GM19043 (cell line): ENCODE data around the gene ULBP2.
"Not testable (repeated sequence)": the region's sequence is repeated elsewhere in the genome, so short reads cannot be mapped to it uniquely, and the experiment has no call there.

Experiments used
- ATAC-seq: cut with Tn5 transposase; IDR thresholded peaks from one replicate; pipeline ENCODE4 v1.9.1; 2021; ENCODE audit warnings: low read depth; ENCODE audit not compliant: unreplicated experiment

Gene ULBP2

DNA sequence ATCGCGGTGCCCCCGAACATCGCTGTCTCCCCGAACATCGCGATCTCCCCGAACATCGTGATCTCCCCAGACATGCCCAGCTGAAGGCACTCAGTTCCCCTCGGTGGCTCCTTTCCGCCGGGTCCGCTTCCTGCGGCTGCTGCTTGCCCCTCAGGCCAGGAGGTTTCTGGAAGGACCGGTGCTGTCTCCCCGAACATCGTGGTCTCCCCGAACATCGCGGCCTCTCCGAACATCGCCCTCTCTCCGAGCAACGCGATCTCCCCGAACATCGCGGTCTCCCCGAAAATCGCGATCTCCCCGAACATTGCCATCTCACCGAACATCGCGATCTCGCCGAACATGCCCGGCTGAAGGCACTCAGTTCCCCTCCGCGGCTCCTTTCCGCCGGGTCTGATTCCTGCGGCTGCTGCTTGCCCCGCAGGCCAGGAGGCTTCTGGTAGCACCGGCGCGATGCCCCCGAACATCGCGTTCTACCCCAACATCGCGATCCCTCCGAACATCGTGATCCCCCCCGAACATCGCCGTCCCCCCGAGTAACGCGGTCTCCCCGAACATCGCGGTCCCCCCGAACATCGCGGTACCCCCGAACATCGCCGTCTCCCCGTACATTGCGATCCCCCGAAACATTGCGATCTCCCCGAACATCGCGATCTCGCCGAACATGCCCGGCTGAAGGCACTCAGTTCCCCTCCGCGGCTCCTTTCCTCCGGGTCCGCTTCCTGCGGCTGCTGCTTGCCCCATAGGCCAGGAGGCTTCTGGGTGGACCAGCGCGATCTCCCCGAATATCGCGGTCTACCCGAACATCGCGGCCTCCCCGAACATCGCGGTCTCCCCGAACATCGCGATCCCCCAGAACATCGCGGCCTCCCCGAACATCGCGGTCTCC lies 22.7 kb downstream of the ULBP2 start:
- ATAC-seq = no peak

DNA sequence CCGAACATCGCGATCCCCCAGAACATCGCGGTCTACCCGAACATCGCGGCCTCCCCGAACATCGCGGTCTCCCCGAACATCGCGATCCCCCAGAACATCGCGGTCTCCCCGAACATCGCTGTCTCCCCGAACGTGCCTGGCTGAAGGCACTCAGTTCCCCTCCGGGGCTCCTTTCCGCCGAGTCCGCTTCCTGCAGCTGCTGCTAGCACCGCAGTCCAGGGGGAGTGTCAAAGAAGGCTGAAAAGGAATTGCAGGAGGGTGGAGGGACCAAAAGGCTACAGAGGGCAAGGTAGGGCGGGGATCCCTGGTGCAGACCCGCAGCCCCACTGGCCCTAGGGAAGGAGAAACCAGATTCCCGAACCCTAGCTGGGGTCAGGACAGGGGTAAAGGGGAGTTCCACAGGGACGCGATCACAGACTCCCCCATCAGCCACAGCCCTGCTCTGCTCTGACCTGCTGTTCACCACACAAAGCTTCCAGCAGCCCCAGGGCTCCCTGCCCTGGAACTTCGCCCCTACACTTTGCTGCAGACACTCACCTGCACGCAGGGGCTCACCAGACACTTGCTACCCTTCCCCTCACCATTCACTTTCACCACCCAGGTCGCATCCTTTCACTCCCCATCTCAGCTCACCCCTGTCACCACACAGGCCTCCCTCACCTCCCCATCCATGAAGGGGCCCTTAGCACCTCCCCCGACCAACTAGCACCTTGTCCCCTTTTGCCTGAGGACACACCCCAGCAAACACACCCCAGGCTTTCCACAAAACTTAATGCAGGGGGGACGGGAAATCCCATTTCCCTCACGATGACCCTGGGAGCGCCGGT lies 23.6 kb downstream of the ULBP2 start:
- no peak for ATAC-seq

DNA sequence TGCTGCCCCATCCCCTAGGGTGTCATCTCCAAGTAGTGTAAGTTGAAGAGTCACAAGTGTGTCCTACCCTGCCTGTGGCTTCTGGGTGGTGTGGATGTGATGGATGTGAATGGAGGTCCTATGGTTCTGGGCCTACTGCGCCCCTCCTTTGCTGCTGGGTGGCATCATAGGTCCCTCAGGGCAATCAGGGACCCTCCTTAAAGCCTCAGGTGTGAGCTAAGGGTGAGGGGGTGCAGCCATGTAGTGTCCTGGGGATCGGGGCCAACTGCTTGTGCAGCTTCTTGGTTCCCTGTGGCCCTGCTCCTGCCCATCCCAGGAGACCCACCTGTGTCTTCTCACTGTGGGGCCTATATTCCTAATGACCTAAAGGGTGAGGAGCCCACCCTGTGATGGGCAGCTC lies 24.5 kb downstream of the ULBP2 start:
- not testable (repeated sequence) for ATAC-seq

GRCh38 chr6:149967591-149967990 lies 25.8 kb downstream of the ULBP2 start:
- no peak for ATAC-seq

GRCh38 chr6:149967999-149968398 lies 26.2 kb downstream of the ULBP2 start:
- not testable (repeated sequence) for ATAC-seq

DNA sequence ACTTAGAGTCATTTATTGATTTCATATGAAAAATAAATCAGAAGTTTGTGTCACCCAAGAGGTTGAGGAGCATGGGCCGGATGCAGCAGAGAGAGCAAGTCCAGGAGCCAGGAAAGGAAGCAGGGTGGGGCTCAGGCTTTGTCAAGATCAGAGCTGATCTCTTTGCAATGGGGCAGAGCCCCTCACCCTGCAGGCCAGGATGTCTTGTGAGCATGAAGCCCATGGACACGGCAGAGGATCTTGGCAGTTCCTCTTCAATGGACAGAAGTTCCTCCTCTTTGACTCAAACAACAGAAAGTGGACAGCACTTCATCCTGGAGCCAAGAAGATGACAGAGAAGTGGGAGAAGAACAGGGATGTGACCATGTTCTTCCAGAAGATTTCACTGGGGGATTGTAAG lies 27.1 kb downstream of the ULBP2 start:
- not testable (repeated sequence) for ATAC-seq

- ATAC-seq = no peak
These were observed 27.8 kb downstream of the ULBP2 start for GRCh38 chr6:149969635-149970034.

DNA sequence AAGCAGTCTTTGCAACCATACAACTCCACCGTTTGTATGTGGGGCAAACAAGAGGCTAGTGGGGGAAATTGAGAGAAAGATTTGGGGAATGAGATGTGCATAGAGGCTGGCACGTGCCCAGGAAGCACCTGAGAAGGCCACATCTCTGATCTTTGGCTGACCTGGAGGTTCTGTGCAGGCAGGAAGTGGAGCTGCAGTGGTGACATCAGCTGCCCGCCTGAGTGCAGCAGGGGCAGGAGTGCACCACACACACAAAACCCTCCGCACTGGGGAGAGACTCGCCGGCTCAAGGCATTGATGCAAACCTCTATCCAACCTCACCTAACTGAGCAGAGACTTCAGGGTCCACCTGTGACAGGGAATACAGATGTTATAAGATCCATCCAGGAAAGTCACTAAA lies 32.6 kb downstream of the ULBP2 start:
- not testable (repeated sequence) for ATAC-seq

DNA sequence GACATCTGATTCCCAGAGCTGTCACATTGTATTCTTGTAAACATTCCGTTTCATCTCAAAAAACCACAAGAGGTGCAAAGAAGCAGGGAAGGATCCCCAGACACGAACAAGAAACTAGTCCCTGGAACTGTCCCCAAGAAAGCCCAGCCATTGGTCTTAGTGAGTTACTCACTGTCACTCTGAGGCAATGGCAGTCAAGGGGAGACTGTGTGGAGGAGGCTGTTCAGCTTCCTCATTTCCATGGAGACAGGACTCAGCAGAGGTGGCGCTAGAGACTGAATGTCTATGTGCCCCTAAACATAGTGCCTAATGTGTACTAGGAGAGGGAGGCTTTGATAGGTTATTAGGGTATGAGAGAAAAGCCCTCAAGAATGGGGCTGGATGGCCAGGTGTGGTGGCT lies 33.0 kb downstream of the ULBP2 start:
- no peak for ATAC-seq

DNA sequence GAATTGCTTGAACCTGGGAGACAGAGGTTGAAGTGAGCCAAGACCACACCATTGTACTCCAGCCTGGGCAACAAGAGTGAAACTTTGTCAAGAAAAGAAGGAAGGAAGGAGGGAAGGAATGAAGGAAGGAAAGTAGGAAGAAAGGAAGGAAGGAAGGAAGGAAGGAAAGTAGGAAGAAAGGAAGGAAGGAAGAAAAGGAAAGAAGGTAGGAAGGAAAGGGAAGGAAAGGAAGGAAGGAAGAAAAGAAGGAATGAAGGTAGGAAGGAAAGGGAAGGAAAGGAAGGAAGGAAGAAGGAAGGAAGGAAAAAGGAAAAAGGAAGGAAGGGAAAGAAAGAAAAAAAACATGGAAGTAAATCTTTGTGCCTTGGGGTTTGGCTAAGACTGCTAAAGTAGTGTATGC lies 33.6 kb downstream of the ULBP2 start:
- ATAC-seq = no peak

DNA sequence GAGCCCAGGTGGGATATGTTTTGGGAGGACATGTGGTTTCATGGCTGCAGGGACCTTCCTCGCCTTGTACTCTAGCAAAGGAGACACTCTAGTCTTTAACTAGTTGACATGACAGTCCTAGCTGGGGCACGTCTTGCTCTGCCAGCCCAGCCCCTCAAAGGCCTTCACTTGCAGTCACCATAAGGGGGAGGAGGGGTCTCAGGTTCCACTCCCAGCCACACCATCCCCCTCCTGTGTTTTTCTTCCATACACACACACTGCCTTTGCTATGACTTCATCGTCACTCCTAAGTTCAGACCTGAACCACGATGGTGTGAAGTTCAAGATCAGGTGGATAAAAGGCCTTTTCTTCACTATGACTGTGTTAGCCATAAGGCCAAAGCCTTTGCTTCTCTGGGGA lies 35.4 kb downstream of the ULBP2 start:
- no peak for ATAC-seq

DNA sequence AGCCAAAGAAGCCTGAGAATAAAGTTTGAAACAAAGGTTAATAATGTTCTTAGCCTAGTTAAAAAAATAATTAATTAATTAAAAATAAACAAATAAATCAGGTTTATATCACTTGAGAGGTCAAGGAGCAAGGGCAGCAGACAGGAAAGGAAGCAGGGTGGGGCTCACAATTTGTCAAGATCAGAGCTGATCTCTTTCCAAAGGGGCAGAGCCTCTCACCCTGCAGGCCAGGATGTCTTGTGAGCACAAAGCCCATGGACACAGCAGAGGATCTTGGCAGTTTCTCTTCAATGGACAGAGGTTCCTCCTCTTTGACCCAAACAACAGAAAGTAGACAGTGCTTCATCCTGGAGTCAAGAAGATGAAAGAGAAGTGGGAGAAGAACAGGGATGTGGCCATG lies 36.8 kb downstream of the ULBP2 start:
- no peak for ATAC-seq

- no peak for ATAC-seq
These were observed 37.5 kb downstream of the ULBP2 start for GRCh38 chr6:149979293-149979692.

DNA sequence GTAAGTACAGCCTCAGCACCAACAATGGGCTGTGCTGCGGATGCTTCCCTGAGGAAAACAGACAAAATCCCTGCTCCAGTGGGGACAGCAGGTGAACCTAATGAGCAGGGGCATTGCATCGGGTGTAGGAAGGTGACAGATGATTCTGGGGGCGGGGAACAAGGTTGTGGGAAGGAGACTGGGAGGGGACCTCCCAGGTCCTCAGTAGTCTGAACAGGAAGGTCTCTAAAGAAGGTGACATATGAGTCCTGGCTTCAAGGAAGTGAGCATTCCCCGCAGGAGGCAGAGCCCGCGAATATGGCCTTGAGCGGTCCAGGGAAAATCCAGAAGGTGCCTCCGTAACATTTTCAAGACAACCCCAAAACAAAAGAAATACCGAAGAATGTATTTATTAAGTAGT lies 41.3 kb downstream of the ULBP2 start:
- ATAC-seq = no peak

DNA sequence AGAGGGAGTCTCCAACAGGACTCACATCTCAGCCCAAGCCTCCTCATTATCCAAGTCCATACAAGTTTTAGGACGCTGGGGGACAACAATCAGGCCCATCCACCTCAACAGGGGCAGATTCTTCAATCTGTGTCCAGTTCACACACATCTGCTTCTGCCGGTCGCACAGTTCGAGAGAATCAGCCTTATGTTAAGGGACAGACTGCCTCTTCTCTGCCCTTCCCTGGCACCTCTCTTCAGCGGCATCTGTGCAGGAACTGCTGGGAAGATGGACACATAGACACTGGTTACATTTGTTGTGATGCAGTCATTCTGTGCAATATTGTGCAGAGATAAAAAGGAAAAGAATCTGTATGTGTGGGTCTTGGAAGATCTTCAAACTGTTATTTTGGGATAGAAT lies 43.0 kb downstream of the ULBP2 start:
- no peak for ATAC-seq

GRCh38 chr6:149985481-149985937 lies 43.7 kb downstream of the ULBP2 start:
- ATAC-seq = no peak

DNA sequence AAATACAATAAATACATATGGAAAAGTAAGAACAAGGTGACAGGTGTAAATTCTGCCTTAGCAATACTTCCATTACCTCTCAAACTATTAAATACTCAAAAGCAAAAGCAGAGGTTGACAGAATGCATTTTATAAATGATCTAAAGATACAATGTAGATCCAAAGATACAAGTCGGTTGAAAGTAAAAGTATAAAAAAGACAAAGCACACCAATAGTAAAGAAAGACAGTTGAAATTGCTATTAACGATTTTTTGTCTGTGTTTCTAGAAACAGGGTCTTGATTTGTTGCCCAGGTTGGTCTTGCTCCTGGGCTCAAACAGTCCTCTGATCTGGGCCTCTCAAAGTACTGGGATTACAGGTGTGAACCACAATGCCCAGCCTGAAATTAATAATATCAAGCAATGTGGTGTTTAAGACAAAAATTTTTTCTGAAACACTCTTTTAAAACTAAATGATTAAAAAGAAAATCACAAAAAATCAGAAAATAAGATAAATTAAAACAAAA lies 45.8 kb downstream of the ULBP2 start:
- no peak for ATAC-seq

DNA sequence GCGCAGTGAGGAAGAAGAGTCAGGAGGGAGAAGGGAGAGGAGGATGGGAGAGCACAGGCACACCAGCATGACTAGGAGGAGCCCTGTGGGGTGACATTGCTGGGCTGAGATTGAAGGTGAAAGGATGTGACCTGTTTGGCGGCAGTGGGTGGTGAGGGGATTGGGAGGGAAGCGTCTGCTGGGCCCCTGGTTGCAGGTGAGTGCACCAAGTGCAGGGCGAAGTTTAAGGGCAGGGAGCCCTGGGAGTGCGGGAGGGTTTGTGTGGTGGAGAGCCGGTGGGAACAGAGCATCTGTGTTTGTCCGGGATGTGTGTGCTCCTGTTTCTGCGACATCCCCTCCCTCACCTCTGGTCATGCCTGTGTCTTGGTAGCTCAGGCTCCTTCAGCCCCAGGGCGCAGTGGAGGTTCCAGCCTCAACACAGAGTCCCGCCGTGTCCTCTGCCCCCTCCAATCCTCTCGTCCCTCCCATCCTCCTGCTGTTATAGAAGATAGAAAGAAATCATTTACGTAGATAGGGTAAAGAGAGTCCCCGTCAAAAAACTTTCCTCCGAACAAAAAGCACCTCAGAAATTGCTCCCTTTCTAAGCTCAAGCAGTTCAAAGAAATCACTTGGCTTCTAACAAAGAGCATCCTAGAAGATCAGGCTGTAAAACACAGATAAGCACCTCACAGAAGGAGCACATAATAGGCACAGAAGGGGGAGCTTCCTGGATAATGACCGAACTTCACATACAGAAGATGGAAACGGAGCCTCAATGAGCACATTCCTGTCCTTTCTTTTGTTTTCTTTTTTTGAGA lies 46.9 kb downstream of the ULBP2 start:
- ATAC-seq = no peak

DNA sequence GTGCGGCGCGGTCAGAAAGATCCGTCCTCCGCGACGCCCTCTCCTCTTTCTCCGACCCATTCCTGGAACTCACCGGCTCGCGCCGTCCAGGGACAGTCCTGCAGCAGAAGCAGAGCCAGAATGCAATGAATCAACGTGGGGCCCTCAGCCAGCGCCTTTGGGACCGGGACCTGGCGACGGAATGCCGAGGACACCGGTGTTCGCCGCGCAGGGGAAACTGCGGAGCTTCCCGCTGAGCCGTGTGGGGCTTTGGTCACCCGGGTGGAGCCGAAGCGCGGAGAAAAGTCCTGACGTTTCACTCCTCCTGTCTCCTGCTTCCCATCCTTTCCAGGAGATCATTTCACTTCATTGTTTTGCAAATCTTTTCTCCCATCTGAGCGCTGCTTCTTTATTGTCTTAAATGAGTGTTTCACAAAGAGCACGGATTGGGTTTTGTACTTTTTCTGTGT lies 48.4 kb downstream of the ULBP2 start:
- ATAC-seq = no peak

- no peak for ATAC-seq
These were observed 49.1 kb downstream of the ULBP2 start for GRCh38 chr6:149990661-149991471.
